ENCODE results near the gene CCDC77. TPM values are rescaled to one million over a fixed set of nuclear protein-coding genes. Genes with fewer than 3 reads are reported as not detected.

CCDC77 gene
- 10 to 100 TPM; 10.2 to 20.3 (median 12.3) TPM for total RNA-seq

- Histone ChIP-seq H3K27ac (peak within 1 kb of the TSS in 1 of 3 donors; percentile 15), H3K4me3 (replicated peaks in 1 of 3) (peak within 1 kb of the TSS in 2 of 3 donors; percentile 46 to 52), H3K9me3 (no peaks in the 10 kb centered on the region), H3K4me1 (peaks cover 2 to 6% of the 10 kb centered on the region in 2 donors), H3K27me3 (no peaks in the 10 kb centered on the region), H3K36me3 (no peaks in the 10 kb centered on the region)
- DNase-seq = peak; percentile 88 to 89
- 1% methylated on average over 35 to 45 of the region's 45 CpGs for WGBS, 2 donors
- TF ChIP-seq CTCF (IDR thresholded peaks at IDR 0.05) (peak in 2 of 6 experiments; percentile 23 to 32), POLR2A (IDR thresholded peaks at IDR 0.05) (peak in 1 of 2 donors; percentile 14)
- intact Hi-C loops (cut with DNase I) = no loop called here
These were observed at the start of gene CCDC77 for GRCh38 chr12:401235-402028. CCDC77 (plus strand) TSS chr12:401644; CDS start chr12:409384, 7,740 bp downstream.

GRCh38 chr12:356276-356988, 45.0 kb upstream of the CCDC77 start:
- Histone ChIP-seq H3K27me3 (no peaks in the 10 kb centered on the region), H3K9me3 (no peaks in the 10 kb centered on the region), H3K4me3 (replicated peaks in 1 of 3) (no peak overlapping the region), H3K27ac (no peak overlapping the region), H3K36me3 (peaks cover 48 to 56% of the 10 kb centered on the region in 2 donors), H3K4me1 (no peaks in the 10 kb centered on the region)
- TF ChIP-seq POLR2A (IDR thresholded peaks at IDR 0.05) = no peak
- TF ChIP-seq CTCF (IDR thresholded peaks at IDR 0.05) = no peak
- no peak for DNase-seq
- whole genome bisulfite sequencing, 2 donors = 93 to 95% methylated on average over 7 of the region's 7 CpGs
- intact Hi-C loops (cut with DNase I) = no loop called here

- Histone ChIP-seq H3K36me3 (peaks cover 51 to 65% of the 10 kb centered on the region in 2 donors), H3K27me3 (no peaks in the 10 kb centered on the region), H3K9me3 (no peaks in the 10 kb centered on the region), H3K4me3 (replicated peaks in 1 of 3) (no peak overlapping the region), H3K4me1 (no peaks in the 10 kb centered on the region), H3K27ac (no peak overlapping the region)
- TF ChIP-seq CTCF (IDR thresholded peaks at IDR 0.05) (no peak), POLR2A (IDR thresholded peaks at IDR 0.05) (no peak)
- 97 to 98% methylated on average over 1 of the region's 1 CpG for WGBS, 2 donors
- no peak for DNase-seq
- intact Hi-C loops (cut with DNase I) = no loop called here
These were observed 42.4 kb upstream of the CCDC77 start for GRCh38 chr12:359091-359490.

- 95 to 98% methylated on average over 2 of the region's 2 CpGs for WGBS, 2 donors
These were observed 34.6 kb upstream of the CCDC77 start for GRCh38 chr12:366820-367219.

More at GRCh38 chr12:366820-367219, 34.6 kb upstream of the CCDC77 start:
- H3K4me1 ChIP-seq = no peaks in the 10 kb centered on the region
- H3K4me3 ChIP-seq (replicated peaks in 1 of 3) = no peak overlapping the region
- intact Hi-C loops (cut with DNase I) = no loop called here
- no peaks in the 10 kb centered on the region for H3K9me3 ChIP-seq
- TF ChIP-seq POLR2A (IDR thresholded peaks at IDR 0.05) (no peak), CTCF (IDR thresholded peaks at IDR 0.05) (no peak)
- peaks cover 43 to 45% of the 10 kb centered on the region in 2 donors for H3K36me3 ChIP-seq
- no peak overlapping the region for H3K27ac ChIP-seq
- no peaks in the 10 kb centered on the region for H3K27me3 ChIP-seq
- DNase-seq = no peak

Measured in thyroid gland (tissue), 4 donors.